Lower leg skin (tissue), 4 donors: Measurements from ENCODE around the gene CD164. TPM values are rescaled to one million over a fixed set of nuclear protein-coding genes. Genes with fewer than 3 reads are reported as not detected.

ENCODE experiments used
- DNase-seq, 2 donors: peaks; one replicate each; pipeline ENCODE4 v3.0.0-alpha.2; 2019; ENCODE audit warnings: low spot score in 2 of 2
- H3K4me3 ChIP-seq: fragments of 200-600 bp; sonication (generic); 2 replicates; pipeline ENCODE4 v1.5.1; 2017; ENCODE audit warnings: mild to moderate bottlenecking, low read depth; ENCODE audit not compliant: poor library complexity, severe bottlenecking
- POLR2A ChIP-seq, 2 donors: fragments of 450-650 bp; IDR thresholded peaks; one replicate each; pipeline ENCODE4 v1.6.1; 2016 to 2017; ENCODE audit warnings: antibody characterized with exemption in 2 of 2, mild to moderate bottlenecking in 1 of 2, moderate library complexity in 1 of 2
- WGBS, 2 donors: methylation state at CpG; one replicate each; pipeline ENCODE4 v1.1.5; 2018; 5-methylcytosine and 5-hydroxymethylcytosine counted together
- intact Hi-C: fragments of 100-400 bp; cut with DNase I; formaldehyde crosslinking; loops from one replicate; pipeline ENCODE4 v1.15.0; 2023; ENCODE audit warnings: low total_unique reads
- total RNA-seq, 4 donors: library from RNA; depleted of rRNA; stranded (reverse); fragments of >200 nt; gene quantifications; one replicate each; pipeline ENCODE4 v1.1.0, GENCODE V29; 2016
- TF ChIP-seq, protein P1 (sequence below), 3 donors: fragments of 450-650 bp; IDR thresholded peaks; one replicate each; pipeline ENCODE4 v1.5.1; 2016; ENCODE audit warnings: antibody characterized with exemption in 3 of 3, mild to moderate bottlenecking in 3 of 3, moderate library complexity in 2 of 3

Gene CD164
- total RNA-seq, 4 donors from 2014 or later = 136 to 179 (median 147) TPM

DNA sequence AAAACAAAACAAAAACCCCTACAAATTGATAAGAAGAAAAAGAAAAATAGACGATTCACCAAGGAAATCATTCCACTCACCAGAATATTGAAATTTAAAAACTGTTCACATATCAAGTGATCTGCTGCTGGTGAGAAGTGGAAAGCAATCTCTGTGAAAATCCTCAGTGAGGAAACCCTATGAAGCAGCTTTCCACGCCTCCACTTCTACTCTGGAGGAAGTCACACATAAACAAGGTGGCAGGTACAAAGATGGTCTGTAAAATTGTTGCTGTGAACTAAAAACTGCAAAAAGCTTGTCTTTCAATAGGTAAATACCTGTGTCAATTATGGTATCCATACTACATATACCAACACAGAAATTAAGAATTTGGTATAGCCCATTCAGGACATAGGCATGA is 18.5 kb downstream of the CD164 start:
- no peak for DNase-seq
- TF ChIP-seq, protein P1, sequence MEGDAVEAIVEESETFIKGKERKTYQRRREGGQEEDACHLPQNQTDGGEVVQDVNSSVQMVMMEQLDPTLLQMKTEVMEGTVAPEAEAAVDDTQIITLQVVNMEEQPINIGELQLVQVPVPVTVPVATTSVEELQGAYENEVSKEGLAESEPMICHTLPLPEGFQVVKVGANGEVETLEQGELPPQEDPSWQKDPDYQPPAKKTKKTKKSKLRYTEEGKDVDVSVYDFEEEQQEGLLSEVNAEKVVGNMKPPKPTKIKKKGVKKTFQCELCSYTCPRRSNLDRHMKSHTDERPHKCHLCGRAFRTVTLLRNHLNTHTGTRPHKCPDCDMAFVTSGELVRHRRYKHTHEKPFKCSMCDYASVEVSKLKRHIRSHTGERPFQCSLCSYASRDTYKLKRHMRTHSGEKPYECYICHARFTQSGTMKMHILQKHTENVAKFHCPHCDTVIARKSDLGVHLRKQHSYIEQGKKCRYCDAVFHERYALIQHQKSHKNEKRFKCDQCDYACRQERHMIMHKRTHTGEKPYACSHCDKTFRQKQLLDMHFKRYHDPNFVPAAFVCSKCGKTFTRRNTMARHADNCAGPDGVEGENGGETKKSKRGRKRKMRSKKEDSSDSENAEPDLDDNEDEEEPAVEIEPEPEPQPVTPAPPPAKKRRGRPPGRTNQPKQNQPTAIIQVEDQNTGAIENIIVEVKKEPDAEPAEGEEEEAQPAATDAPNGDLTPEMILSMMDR (IDR thresholded peaks at IDR 0.05) = no peak
- no peak for TF ChIP-seq POLR2A (IDR thresholded peaks at IDR 0.05)
- H3K4me3 ChIP-seq = no peak overlapping the region
- intact Hi-C loops = no loop called here
- 96 to 97% methylated on average over 2 of the region's 2 CpGs for WGBS, 2 donors

DNA sequence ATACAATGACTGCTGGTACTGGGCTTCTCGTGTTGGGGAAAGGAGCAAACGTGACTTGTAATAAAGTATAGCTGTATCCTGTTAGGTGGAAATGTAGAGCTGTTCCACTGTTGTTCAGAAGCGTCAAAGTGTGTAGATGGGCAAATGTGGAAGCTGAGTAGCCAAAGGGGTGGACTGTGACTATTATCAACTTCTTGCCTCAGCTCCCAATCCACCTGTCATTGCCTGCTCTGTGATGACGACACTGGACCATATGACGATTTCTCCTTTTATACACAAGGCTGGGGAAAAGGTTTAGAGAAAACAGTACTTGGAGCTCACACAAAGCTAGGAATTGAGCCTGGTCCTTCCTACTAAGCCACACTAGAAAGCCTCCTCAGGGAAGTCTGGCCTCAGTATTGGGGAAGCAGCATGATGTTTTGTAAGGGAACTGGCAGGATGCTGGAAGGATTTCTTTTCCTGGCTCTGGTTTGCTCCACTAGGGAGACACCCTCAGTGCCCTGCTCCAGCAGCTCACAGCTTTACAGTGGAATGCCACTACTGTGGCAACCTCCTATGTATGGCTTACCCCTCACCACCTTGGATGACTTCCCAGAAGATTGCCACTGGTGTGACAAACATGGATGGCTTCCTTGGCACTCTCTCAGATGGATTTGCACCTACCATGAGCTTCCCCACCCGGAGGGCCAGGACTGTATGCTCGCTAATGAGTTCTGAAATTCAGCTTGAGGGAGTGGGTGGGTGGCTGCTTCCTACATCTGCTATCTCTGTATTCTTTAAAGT is 20.0 kb downstream of the CD164 start:
- 96 to 99% methylated on average over 7 of the region's 7 CpGs for WGBS, 2 donors
- intact Hi-C loops = no loop called here
- TF ChIP-seq, protein P1 (IDR thresholded peaks at IDR 0.05) = no peak
- TF ChIP-seq POLR2A (IDR thresholded peaks at IDR 0.05) = no peak
- no peak for DNase-seq
- no peak overlapping the region for H3K4me3 ChIP-seq

DNA sequence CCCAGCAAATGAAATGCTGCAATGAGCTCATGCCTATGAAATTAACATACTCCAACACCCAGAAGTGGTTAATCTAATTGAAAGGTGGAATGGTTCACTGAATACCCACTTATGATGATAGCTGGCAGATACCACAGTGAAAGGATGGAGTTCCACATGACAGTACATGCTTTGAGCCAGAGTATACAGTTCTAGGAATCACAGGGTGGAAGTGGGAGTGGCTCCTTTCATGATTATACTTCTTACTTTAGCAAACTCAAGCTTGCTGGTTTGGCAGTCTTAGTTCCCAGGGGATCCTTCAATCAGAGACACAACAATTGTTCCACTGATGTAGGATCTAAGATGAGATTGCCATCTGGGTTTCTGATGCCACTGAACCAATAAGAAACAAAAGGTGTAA is 21.5 kb downstream of the CD164 start:
- intact Hi-C loops = no loop called here
- no peak for DNase-seq
- H3K4me3 ChIP-seq = no peak overlapping the region
- TF ChIP-seq POLR2A (IDR thresholded peaks at IDR 0.05) = no peak
- TF ChIP-seq, protein P1 (IDR thresholded peaks at IDR 0.05) = no peak

DNA sequence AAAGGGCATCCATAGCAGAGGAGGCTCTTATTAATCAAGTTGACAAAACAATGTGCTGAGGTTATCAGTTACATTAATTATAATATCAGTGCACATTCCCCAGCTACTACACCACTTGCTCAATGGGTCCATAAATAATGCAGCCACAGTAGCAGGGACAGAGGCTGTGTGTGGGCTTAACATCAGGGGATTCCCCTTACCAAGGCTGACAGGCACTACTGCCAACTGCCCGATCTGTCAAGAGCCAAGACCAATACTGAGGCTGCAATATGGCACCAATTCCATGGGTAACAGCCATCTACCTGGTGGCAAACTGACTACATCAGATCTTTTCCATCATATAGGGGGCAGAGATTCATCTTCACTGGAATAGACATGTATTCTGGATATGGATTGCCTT is 22.0 kb downstream of the CD164 start:
- TF ChIP-seq, protein P1 (IDR thresholded peaks at IDR 0.05) = no peak
- TF ChIP-seq POLR2A (IDR thresholded peaks at IDR 0.05) = no peak
- intact Hi-C loops = no loop called here
- DNase-seq = no peak

DNA sequence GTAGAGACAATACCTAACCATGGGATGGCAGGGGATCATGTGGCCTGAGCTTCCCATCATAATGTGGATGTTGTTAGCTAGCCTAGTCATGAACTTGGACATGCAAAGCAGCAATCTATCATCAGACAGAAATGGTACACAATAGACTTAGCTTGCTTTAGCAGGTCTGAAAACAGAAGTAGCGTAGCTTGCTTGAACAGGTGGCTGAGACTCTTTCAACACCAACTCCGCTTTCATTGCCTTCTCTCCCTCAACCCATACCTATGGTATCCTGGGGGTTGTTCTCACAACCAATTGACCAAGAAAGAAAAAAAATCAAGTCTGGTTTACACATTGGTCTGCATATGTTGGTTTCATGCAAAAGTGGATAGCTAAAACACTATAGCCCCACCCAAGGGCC is 23.0 kb downstream of the CD164 start:
- no peak overlapping the region for H3K4me3 ChIP-seq
- TF ChIP-seq, protein P1 (IDR thresholded peaks at IDR 0.05) = no peak
- TF ChIP-seq POLR2A (IDR thresholded peaks at IDR 0.05) = no peak
- WGBS, 2 donors = 92 to 99% methylated on average over 2 of the region's 2 CpGs
- intact Hi-C loops = no loop called here
- DNase-seq = no peak

More for the DNA sequence above, 22.0 kb downstream of the CD164 start:
- WGBS, 2 donors = 80 to 85% methylated on average over 1 of the region's 1 CpG
- H3K4me3 ChIP-seq = no peak overlapping the region

DNA sequence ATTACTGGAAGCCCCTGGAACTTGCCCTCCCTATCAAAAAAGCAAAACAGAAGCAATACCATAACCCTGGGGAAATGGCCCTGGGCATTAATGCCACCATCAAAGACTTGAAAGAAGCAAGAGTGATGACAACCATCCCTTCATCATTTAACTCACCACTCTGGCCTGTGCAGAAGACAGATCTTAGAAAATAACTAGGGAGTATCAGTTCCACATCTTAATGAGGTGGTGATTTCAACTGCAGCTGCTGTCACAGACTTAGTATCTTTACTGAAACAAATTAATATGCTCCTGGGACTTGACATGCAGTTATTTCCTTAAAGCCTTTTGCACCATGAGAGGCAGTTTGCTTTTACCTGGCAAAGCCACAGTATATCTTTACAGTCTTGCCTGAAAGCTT is 24.1 kb downstream of the CD164 start:
- no peak overlapping the region for H3K4me3 ChIP-seq
- intact Hi-C loops = no loop called here
- TF ChIP-seq, protein P1 (IDR thresholded peaks at IDR 0.05) = no peak
- no peak for TF ChIP-seq POLR2A (IDR thresholded peaks at IDR 0.05)
- DNase-seq = no peak
